ENCODE measurements around the gene HMGN1. TPM values are rescaled to one million over a fixed set of nuclear protein-coding genes. Genes with fewer than 3 reads are reported as not detected.
A peak's percentile ranks its signal among the peaks of the same experiment; 100 is the strongest.
"Not testable (repeated sequence)": the region's sequence is repeated elsewhere in the genome, so short reads cannot be mapped to it uniquely, and the experiment has no call there.

HMGN1 gene
- total and polyA plus RNA-seq, 2 donors, result 108 to 239 TPM

GRCh38 chr21:39381009-39381408, 32.1 kb upstream of the HMGN1 start:
- DNase-seq (ENCODE audit: extremely low spot score), result no peak
- Histone ChIP-seq H3K27ac (ENCODE audit: low read depth) (no peak overlapping the region), H3K36me3 (ENCODE audit: insufficient read depth) (no peaks in the 10 kb centered on the region), H3K4me1 (ENCODE audit: insufficient read depth) (no peaks in the 10 kb centered on the region), H3K4me3 (ENCODE audit: low read depth, low read length) (peak overlapping the region; percentile 54)
- WGBS, result 23% methylated on average over 12 of the region's 12 CpGs

GRCh38 chr21:39379986-39380891, 31.4 kb upstream of the HMGN1 start:
- Histone ChIP-seq H3K4me3 (ENCODE audit: low read depth, low read length) (peak overlapping the region; percentile 54), H3K4me1 (ENCODE audit: insufficient read depth) (no peaks in the 10 kb centered on the region), H3K27ac (ENCODE audit: low read depth) (peak overlapping the region; percentile 92), H3K36me3 (ENCODE audit: insufficient read depth) (no peaks in the 10 kb centered on the region)
- DNase-seq (ENCODE audit: extremely low spot score), result peak; percentile 64
- whole genome bisulfite sequencing, result under 1% methylated on average over 65 of the region's 65 CpGs

GRCh38 chr21:39377444-39378050, 28.7 kb upstream of the HMGN1 start:
- WGBS, result 64% methylated on average over 7 of the region's 7 CpGs

GRCh38 chr21:39375446-39375845, 26.6 kb upstream of the HMGN1 start:
- H3K27ac ChIP-seq (ENCODE audit: low read depth), result no peak overlapping the region
- no peak overlapping the region for H3K4me3 ChIP-seq (ENCODE audit: low read depth, low read length)
- no peaks in the 10 kb centered on the region for H3K36me3 ChIP-seq (ENCODE audit: insufficient read depth)
- WGBS, result 64% methylated on average over 2 of the region's 2 CpGs
- no peaks in the 10 kb centered on the region for H3K4me1 ChIP-seq (ENCODE audit: insufficient read depth)
- no peak for DNase-seq (ENCODE audit: extremely low spot score)

More at GRCh38 chr21:39377444-39378050, 28.7 kb upstream of the HMGN1 start:
- H3K36me3 ChIP-seq (ENCODE audit: insufficient read depth), result no peaks in the 10 kb centered on the region
- H3K4me3 ChIP-seq (ENCODE audit: low read depth, low read length), result no peak overlapping the region
- DNase-seq (ENCODE audit: extremely low spot score), result no peak
- no peak overlapping the region for H3K27ac ChIP-seq (ENCODE audit: low read depth)
- no peaks in the 10 kb centered on the region for H3K4me1 ChIP-seq (ENCODE audit: insufficient read depth)

GRCh38 chr21:39374046-39374445, 25.2 kb upstream of the HMGN1 start:
- no peak overlapping the region for H3K4me3 ChIP-seq (ENCODE audit: low read depth, low read length)
- H3K4me1 ChIP-seq (ENCODE audit: insufficient read depth), result no peaks in the 10 kb centered on the region
- 75% methylated on average over 6 of the region's 6 CpGs for WGBS
- no peak overlapping the region for H3K27ac ChIP-seq (ENCODE audit: low read depth)
- H3K36me3 ChIP-seq (ENCODE audit: insufficient read depth), result no peaks in the 10 kb centered on the region
- DNase-seq (ENCODE audit: extremely low spot score), result no peak

GRCh38 chr21:39373634-39374033, 24.7 kb upstream of the HMGN1 start:
- no peak for DNase-seq (ENCODE audit: extremely low spot score)
- Histone ChIP-seq H3K27ac (ENCODE audit: low read depth) (no peak overlapping the region), H3K4me1 (ENCODE audit: insufficient read depth) (no peaks in the 10 kb centered on the region), H3K36me3 (ENCODE audit: insufficient read depth) (no peaks in the 10 kb centered on the region), H3K4me3 (ENCODE audit: low read depth, low read length) (no peak overlapping the region)
- WGBS, result 11% methylated on average over 5 of the region's 5 CpGs

GRCh38 chr21:39369896-39370288, 21.0 kb upstream of the HMGN1 start:
- H3K4me3 ChIP-seq (ENCODE audit: low read depth, low read length); H3K36me3 ChIP-seq (ENCODE audit: insufficient read depth); H3K4me1 ChIP-seq (ENCODE audit: insufficient read depth); DNase-seq (ENCODE audit: extremely low spot score); H3K27ac ChIP-seq (ENCODE audit: low read depth): not testable (repeated sequence)
- 80% methylated on average over 7 of the region's 7 CpGs for WGBS

GRCh38 chr21:39367783-39368182, 18.9 kb upstream of the HMGN1 start:
- Histone ChIP-seq H3K36me3 (ENCODE audit: insufficient read depth) (no peaks in the 10 kb centered on the region), H3K4me3 (ENCODE audit: low read depth, low read length) (no peak overlapping the region), H3K27ac (ENCODE audit: low read depth) (no peak overlapping the region), H3K4me1 (ENCODE audit: insufficient read depth) (no peaks in the 10 kb centered on the region)
- no peak for DNase-seq (ENCODE audit: extremely low spot score)
- WGBS, result 88% methylated on average over 2 of the region's 2 CpGs

- no peak for DNase-seq (ENCODE audit: extremely low spot score)
- Histone ChIP-seq H3K27ac (ENCODE audit: low read depth) (no peak overlapping the region), H3K36me3 (ENCODE audit: insufficient read depth) (no peaks in the 10 kb centered on the region), H3K4me1 (ENCODE audit: insufficient read depth) (no peaks in the 10 kb centered on the region), H3K4me3 (ENCODE audit: low read depth, low read length) (no peak overlapping the region)
- 98% methylated on average over 4 of the region's 4 CpGs for WGBS
Observed at GRCh38 chr21:39366563-39366962, 17.7 kb upstream of the HMGN1 start.

GRCh38 chr21:39364949-39365348, 16.1 kb upstream of the HMGN1 start:
- Histone ChIP-seq H3K4me1 (ENCODE audit: insufficient read depth) (no peaks in the 10 kb centered on the region), H3K4me3 (ENCODE audit: low read depth, low read length) (no peak overlapping the region), H3K36me3 (ENCODE audit: insufficient read depth) (no peaks in the 10 kb centered on the region), H3K27ac (ENCODE audit: low read depth) (no peak overlapping the region)
- 68% methylated on average over 4 of the region's 4 CpGs for whole genome bisulfite sequencing
- DNase-seq (ENCODE audit: extremely low spot score), result no peak

- no peak for DNase-seq (ENCODE audit: extremely low spot score)
- Histone ChIP-seq H3K4me3 (ENCODE audit: low read depth, low read length) (no peak overlapping the region), H3K4me1 (ENCODE audit: insufficient read depth) (no peaks in the 10 kb centered on the region), H3K27ac (ENCODE audit: low read depth) (no peak overlapping the region), H3K36me3 (ENCODE audit: insufficient read depth) (no peaks in the 10 kb centered on the region)
- 76% methylated on average over 6 of the region's 6 CpGs for WGBS
Observed at GRCh38 chr21:39363607-39364555, 15.0 kb upstream of the HMGN1 start.

GRCh38 chr21:39362733-39363132, 13.8 kb upstream of the HMGN1 start:
- Histone ChIP-seq H3K27ac (ENCODE audit: low read depth) (no peak overlapping the region), H3K36me3 (ENCODE audit: insufficient read depth) (no peaks in the 10 kb centered on the region), H3K4me3 (ENCODE audit: low read depth, low read length) (no peak overlapping the region), H3K4me1 (ENCODE audit: insufficient read depth) (no peaks in the 10 kb centered on the region)
- 91% methylated on average over 3 of the region's 3 CpGs for WGBS
- DNase-seq (ENCODE audit: extremely low spot score), result no peak

GRCh38 chr21:39359382-39359781, 10.5 kb upstream of the HMGN1 start:
- no peak for DNase-seq (ENCODE audit: extremely low spot score)

More at GRCh38 chr21:39359382-39359781, 10.5 kb upstream of the HMGN1 start:
- 66% methylated on average over 4 of the region's 4 CpGs for WGBS
- Histone ChIP-seq H3K4me3 (ENCODE audit: low read depth, low read length) (no peak overlapping the region), H3K27ac (ENCODE audit: low read depth) (no peak overlapping the region), H3K36me3 (ENCODE audit: insufficient read depth) (no peaks in the 10 kb centered on the region), H3K4me1 (ENCODE audit: insufficient read depth) (no peaks in the 10 kb centered on the region)
